IPS DF 6.9 (cell line): ENCODE data around the gene PWP1.
"Not testable (repeated sequence)": the region's sequence is repeated elsewhere in the genome, so short reads cannot be mapped to it uniquely, and the experiment has no call there.

Experiments used
- DNase-seq: peaks from one replicate; pipeline ENCODE4 v3.0.0-alpha.2; 2013; ENCODE audit warnings: low read depth, low spot score
- H3K27ac ChIP-seq: one replicate; pipeline ENCODE4 v1.5.1; 2013; ENCODE audit warnings: low read length, control low read depth
- H3K27me3 ChIP-seq: 2 replicates; pipeline ENCODE4 v1.6.1; 2013; ENCODE audit warnings: mild to moderate bottlenecking, low read length; ENCODE audit not compliant: control insufficient read depth, insufficient read depth
- H3K36me3 ChIP-seq: 2 replicates; pipeline ENCODE4 v1.6.1; 2013; ENCODE audit warnings: low read length; ENCODE audit not compliant: control insufficient read depth, insufficient read depth
- H3K4me1 ChIP-seq: 2 replicates; pipeline ENCODE4 v1.6.1; 2013; ENCODE audit warnings: low read length; ENCODE audit not compliant: control insufficient read depth, insufficient read depth
- H3K4me3 ChIP-seq: 2 replicates; pipeline ENCODE4 v1.5.1; 2013; ENCODE audit warnings: mild to moderate bottlenecking, low read length
- H3K9me3 ChIP-seq: 2 replicates; pipeline ENCODE4 v1.6.1; 2013; ENCODE audit warnings: low read length, inconsistent platforms; ENCODE audit not compliant: control insufficient read depth, insufficient read depth
- WGBS: extraction: QIAGEN DNeasy Blood & Tissue Kit; methylation state at CpG from one replicate; pipeline ENCODE4 v1.1.7; 2013; ENCODE audit warnings: mixed read lengths, missing lambda C conversion rate; ENCODE audit not compliant: insufficient read length, insufficient coverage; 5-methylcytosine and 5-hydroxymethylcytosine counted together

The PWP1 gene

GRCh38 chr12:107684990-107685359 is 624 bp upstream of the PWP1 start:
- no CpG with 5 or more reads among the region's 9 CpGs for WGBS
- no peak overlapping the region for H3K27ac ChIP-seq

GRCh38 chr12:107695772-107696171 is 10.2 kb downstream of the PWP1 start:
- no CpG with 5 or more reads among the region's 2 CpGs for WGBS
- not testable (repeated sequence) for H3K27me3 ChIP-seq, H3K9me3 ChIP-seq, H3K4me1 ChIP-seq, DNase-seq, H3K27ac ChIP-seq, H3K4me3 ChIP-seq
- H3K36me3 ChIP-seq: peaks cover 26% of the 10 kb centered on the region

More at GRCh38 chr12:107684990-107685359, 624 bp upstream of the PWP1 start:
- Histone ChIP-seq H3K9me3 (no peaks in the 10 kb centered on the region), H3K36me3 (peaks cover 3% of the 10 kb centered on the region; the same call in 1 of the 2 replicates), H3K4me1 (no peaks in the 10 kb centered on the region), H3K27me3 (no peaks in the 10 kb centered on the region), H3K4me3 (peak overlapping the region; percentile 57; the same call in 1 of the 2 replicates)
- DNase-seq: no peak

- H3K9me3 ChIP-seq: no peaks in the 10 kb centered on the region
- H3K4me1 ChIP-seq: no peaks in the 10 kb centered on the region
- DNase-seq: no peak
- H3K36me3 ChIP-seq: peaks cover 30% of the 10 kb centered on the region
- H3K27me3 ChIP-seq: no peaks in the 10 kb centered on the region
- H3K4me3 ChIP-seq: no peak overlapping the region
- WGBS: no CpG with 5 or more reads among the region's 4 CpGs
- no peak overlapping the region for H3K27ac ChIP-seq
Observed at GRCh38 chr12:107702106-107702505, 16.5 kb downstream of the PWP1 start.

- H3K36me3 ChIP-seq: peaks cover 23% of the 10 kb centered on the region
- H3K4me3 ChIP-seq: no peak overlapping the region
- no peak overlapping the region for H3K27ac ChIP-seq
- no peak for DNase-seq
- H3K9me3 ChIP-seq: no peaks in the 10 kb centered on the region
- no peaks in the 10 kb centered on the region for H3K27me3 ChIP-seq
- H3K4me1 ChIP-seq: no peaks in the 10 kb centered on the region
- no CpG with 5 or more reads among the region's 5 CpGs for WGBS
Observed at GRCh38 chr12:107704041-107704440, 18.4 kb downstream of the PWP1 start.

GRCh38 chr12:107705522-107705921 is 19.9 kb downstream of the PWP1 start:
- WGBS: no CpG with 5 or more reads among the region's 5 CpGs

GRCh38 chr12:107715780-107716179 is 30.2 kb downstream of the PWP1 start:
- Histone ChIP-seq H3K9me3 (no peaks in the 10 kb centered on the region), H3K4me3 (no peak overlapping the region), H3K4me1 (no peaks in the 10 kb centered on the region), H3K27ac (no peak overlapping the region), H3K36me3 (peaks cover 3% of the 10 kb centered on the region; the same call in 1 of the 2 replicates), H3K27me3 (no peaks in the 10 kb centered on the region)
- DNase-seq: no peak

More at GRCh38 chr12:107705522-107705921, 19.9 kb downstream of the PWP1 start:
- H3K27ac ChIP-seq, H3K9me3 ChIP-seq, H3K4me3 ChIP-seq, H3K4me1 ChIP-seq, H3K27me3 ChIP-seq, DNase-seq: not testable (repeated sequence)
- peaks cover 20% of the 10 kb centered on the region for H3K36me3 ChIP-seq

- H3K4me3 ChIP-seq: no peak overlapping the region
- no CpG with 5 or more reads among the region's 1 CpG for WGBS
- peaks cover 1% of the 10 kb centered on the region; the same call in 1 of the 2 replicates for H3K36me3 ChIP-seq
- no peaks in the 10 kb centered on the region for H3K4me1 ChIP-seq
- no peaks in the 10 kb centered on the region for H3K27me3 ChIP-seq
- no peak overlapping the region for H3K27ac ChIP-seq
- H3K9me3 ChIP-seq: peaks cover 2% of the 10 kb centered on the region; the same call in 1 of the 2 replicates
- no peak for DNase-seq
Observed at GRCh38 chr12:107718606-107719005, 33.0 kb downstream of the PWP1 start.

- H3K27me3 ChIP-seq, H3K4me3 ChIP-seq, H3K36me3 ChIP-seq, H3K9me3 ChIP-seq, H3K27ac ChIP-seq, DNase-seq, H3K4me1 ChIP-seq: not testable (repeated sequence)
- no CpG with 5 or more reads among the region's 1 CpG for WGBS
Observed at GRCh38 chr12:107727327-107727726, 41.7 kb downstream of the PWP1 start.

GRCh38 chr12:107727742-107728141 is 42.1 kb downstream of the PWP1 start:
- H3K9me3 ChIP-seq, H3K4me3 ChIP-seq, DNase-seq, H3K27ac ChIP-seq, H3K27me3 ChIP-seq, H3K4me1 ChIP-seq, H3K36me3 ChIP-seq: not testable (repeated sequence)
- no CpG with 5 or more reads among the region's 1 CpG for WGBS

GRCh38 chr12:107730618-107731341 is 45.2 kb downstream of the PWP1 start:
- Histone ChIP-seq H3K4me3 (no peak overlapping the region), H3K27ac (no peak overlapping the region), H3K9me3 (no peaks in the 10 kb centered on the region), H3K27me3 (no peaks in the 10 kb centered on the region), H3K36me3 (no peaks in the 10 kb centered on the region), H3K4me1 (no peaks in the 10 kb centered on the region)
- no peak for DNase-seq
- no CpG with 5 or more reads among the region's 4 CpGs for WGBS

GRCh38 chr12:107731366-107731765 is 45.8 kb downstream of the PWP1 start:
- Histone ChIP-seq H3K4me3 (no peak overlapping the region), H3K36me3 (no peaks in the 10 kb centered on the region), H3K9me3 (no peaks in the 10 kb centered on the region), H3K27me3 (no peaks in the 10 kb centered on the region), H3K27ac (no peak overlapping the region), H3K4me1 (no peaks in the 10 kb centered on the region)
- WGBS: no CpG with 5 or more reads among the region's 4 CpGs
- no peak for DNase-seq
